GM21723 (cell line): ENCODE results near the gene TBC1D25.
"Not testable (repeated sequence)": the region's sequence is repeated elsewhere in the genome, so short reads cannot be mapped to it uniquely, and the experiment has no call there.

ENCODE experiments used
- ATAC-seq: cut with Tn5 transposase; IDR thresholded peaks from one replicate; pipeline ENCODE4 v1.9.1; 2021; ENCODE audit warnings: mild to moderate bottlenecking, moderate library complexity; ENCODE audit not compliant: unreplicated experiment

The TBC1D25 gene

GRCh38 chrX:48514868-48515460 lies 24.6 kb upstream of the TBC1D25 start:
- ATAC-seq = no peak

GRCh38 chrX:48515842-48516241 lies 23.7 kb upstream of the TBC1D25 start:
- ATAC-seq = no peak

GRCh38 chrX:48516285-48516684 lies 23.2 kb upstream of the TBC1D25 start:
- ATAC-seq = no peak

GRCh38 chrX:48516987-48517386 lies 22.5 kb upstream of the TBC1D25 start:
- ATAC-seq = no peak

- not testable (repeated sequence) for ATAC-seq
These were observed 20.0 kb upstream of the TBC1D25 start for GRCh38 chrX:48519481-48519880.

- ATAC-seq = no peak
These were observed 19.1 kb upstream of the TBC1D25 start for GRCh38 chrX:48520455-48520854.

- ATAC-seq = no peak
These were observed 18.6 kb upstream of the TBC1D25 start for GRCh38 chrX:48520976-48521352.

- ATAC-seq = peak; percentile 97
These were observed 17.9 kb upstream of the TBC1D25 start, which contains the start of gene EBP for GRCh38 chrX:48521353-48522243. TSS of gene EBP (plus strand) at chrX:48521808. CDS start at chrX:48523772, 1,964 bp downstream.

GRCh38 chrX:48522291-48522690 lies 17.2 kb upstream of the TBC1D25 start:
- ATAC-seq = no peak

GRCh38 chrX:48523682-48524081 lies 15.8 kb upstream of the TBC1D25 start:
- ATAC-seq = no peak

- not testable (repeated sequence) for ATAC-seq
These were observed 13.7 kb upstream of the TBC1D25 start for GRCh38 chrX:48525853-48526252.

- ATAC-seq = no peak
These were observed 8.8 kb upstream of the TBC1D25 start for GRCh38 chrX:48530736-48531135.

- no peak for ATAC-seq
These were observed 8.1 kb upstream of the TBC1D25 start for GRCh38 chrX:48531358-48531959.

GRCh38 chrX:48532161-48532560 lies 7.4 kb upstream of the TBC1D25 start:
- no peak for ATAC-seq

GRCh38 chrX:48533165-48533564 lies 6.3 kb upstream of the TBC1D25 start:
- ATAC-seq = no peak

- no peak for ATAC-seq
These were observed 721 bp upstream of the TBC1D25 start for GRCh38 chrX:48538641-48539344.

GRCh38 chrX:48540028-48540375 lies 488 bp downstream of the TBC1D25 start:
- ATAC-seq = peak; percentile 41

- ATAC-seq = no peak
These were observed 966 bp downstream of the TBC1D25 start for GRCh38 chrX:48540480-48540879.

- no peak for ATAC-seq
These were observed 1.8 kb downstream of the TBC1D25 start for GRCh38 chrX:48541140-48541814.

GRCh38 chrX:48548871-48549270 lies 9.4 kb downstream of the TBC1D25 start:
- no peak for ATAC-seq
